Subcutaneous adipose tissue (tissue), 4 donors: ENCODE results near the gene TREH. TPM values are rescaled to one million over a fixed set of nuclear protein-coding genes. Genes with fewer than 3 reads are reported as not detected.

ENCODE experiments used
- total RNA-seq, 4 donors: library from RNA; depleted of rRNA; stranded (reverse); fragments of >200 nt; gene quantifications; one replicate each; pipeline ENCODE4 v1.1.0, GENCODE V29; 2016
- TF ChIP-seq, protein P1 (sequence below): fragments of 450-650 bp; IDR thresholded peaks from one replicate; pipeline ENCODE4 v1.5.1; 2016; ENCODE audit warnings: low read depth, mild to moderate bottlenecking, control low read depth, antibody characterized with exemption, moderate library complexity

The TREH gene
- total RNA-seq, 4 donors from 2014 or later: not detected

DNA sequence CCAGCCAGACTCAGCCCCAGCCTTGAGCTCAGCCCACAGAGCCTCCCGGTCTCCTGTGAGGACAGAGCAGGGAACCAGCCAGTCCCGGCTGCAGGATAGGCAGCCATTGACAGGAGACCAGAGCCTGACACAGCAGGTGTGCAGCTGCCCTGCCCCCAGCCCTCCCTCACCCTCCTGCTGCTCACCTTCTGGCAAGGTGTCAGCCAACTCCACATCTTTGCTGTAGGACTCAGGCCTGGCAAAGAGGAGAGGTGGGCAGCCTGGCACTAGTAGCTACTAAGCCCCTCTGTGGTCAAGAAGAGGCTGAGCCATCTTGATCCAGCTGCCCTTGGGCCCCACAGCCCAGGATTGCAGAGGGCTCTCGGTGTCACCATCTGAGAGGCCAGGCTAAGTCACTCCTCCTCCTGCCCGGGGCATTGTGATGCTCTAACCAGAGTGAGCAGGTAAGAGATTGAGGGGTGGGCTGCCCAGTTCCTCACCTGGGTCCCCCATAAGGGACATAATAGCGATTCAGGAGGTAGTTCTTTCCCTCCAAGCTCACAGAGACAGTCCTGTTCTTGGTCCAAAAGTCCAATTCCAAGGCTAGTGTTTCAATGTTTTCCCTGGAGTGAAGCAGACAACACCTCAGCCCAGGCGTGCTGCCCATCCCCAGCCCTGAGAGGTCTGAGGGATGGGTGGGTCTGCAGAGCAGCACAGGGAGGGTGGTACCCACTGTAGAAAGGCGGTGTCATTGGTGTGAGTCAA is 18.6 kb downstream of the TREH start:
- TF ChIP-seq, protein P1, sequence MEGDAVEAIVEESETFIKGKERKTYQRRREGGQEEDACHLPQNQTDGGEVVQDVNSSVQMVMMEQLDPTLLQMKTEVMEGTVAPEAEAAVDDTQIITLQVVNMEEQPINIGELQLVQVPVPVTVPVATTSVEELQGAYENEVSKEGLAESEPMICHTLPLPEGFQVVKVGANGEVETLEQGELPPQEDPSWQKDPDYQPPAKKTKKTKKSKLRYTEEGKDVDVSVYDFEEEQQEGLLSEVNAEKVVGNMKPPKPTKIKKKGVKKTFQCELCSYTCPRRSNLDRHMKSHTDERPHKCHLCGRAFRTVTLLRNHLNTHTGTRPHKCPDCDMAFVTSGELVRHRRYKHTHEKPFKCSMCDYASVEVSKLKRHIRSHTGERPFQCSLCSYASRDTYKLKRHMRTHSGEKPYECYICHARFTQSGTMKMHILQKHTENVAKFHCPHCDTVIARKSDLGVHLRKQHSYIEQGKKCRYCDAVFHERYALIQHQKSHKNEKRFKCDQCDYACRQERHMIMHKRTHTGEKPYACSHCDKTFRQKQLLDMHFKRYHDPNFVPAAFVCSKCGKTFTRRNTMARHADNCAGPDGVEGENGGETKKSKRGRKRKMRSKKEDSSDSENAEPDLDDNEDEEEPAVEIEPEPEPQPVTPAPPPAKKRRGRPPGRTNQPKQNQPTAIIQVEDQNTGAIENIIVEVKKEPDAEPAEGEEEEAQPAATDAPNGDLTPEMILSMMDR: no peak

DNA sequence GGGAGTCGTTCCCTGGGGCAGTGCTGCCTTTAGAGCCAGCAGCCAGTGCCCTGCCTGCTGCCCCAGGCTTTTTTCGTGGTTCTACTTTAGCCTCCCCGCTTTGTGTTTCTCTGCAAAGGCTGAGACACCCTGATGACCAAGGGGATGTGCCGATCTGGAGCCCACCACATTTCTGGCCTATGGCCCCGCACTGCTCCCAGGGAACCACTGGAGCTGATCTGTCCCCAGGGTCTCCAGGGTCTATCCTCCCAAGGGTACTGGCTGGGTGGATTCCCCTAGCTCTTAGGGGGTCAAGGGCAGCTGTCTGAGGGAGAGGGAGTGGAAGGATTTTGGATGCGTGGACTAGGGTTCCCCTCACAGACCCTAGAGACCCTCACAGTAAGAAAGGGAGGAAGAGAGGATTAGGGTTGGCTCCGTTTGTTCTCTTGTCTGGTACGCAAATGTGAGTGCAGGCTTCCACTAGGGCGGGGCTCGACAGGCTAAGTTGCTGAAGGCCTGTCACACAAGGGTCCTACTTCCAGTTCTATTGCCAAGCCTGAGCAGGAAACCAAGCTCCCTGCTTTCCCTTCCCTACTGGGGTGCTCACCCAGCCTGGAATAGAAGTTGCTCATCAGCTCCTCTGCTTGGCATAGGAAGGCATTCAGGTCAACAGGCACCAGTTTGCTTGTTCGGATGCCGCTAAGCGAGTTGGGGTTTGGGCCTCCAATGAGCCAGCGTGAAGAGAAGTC is 19.3 kb downstream of the TREH start:
- TF ChIP-seq, protein P1: no peak

DNA sequence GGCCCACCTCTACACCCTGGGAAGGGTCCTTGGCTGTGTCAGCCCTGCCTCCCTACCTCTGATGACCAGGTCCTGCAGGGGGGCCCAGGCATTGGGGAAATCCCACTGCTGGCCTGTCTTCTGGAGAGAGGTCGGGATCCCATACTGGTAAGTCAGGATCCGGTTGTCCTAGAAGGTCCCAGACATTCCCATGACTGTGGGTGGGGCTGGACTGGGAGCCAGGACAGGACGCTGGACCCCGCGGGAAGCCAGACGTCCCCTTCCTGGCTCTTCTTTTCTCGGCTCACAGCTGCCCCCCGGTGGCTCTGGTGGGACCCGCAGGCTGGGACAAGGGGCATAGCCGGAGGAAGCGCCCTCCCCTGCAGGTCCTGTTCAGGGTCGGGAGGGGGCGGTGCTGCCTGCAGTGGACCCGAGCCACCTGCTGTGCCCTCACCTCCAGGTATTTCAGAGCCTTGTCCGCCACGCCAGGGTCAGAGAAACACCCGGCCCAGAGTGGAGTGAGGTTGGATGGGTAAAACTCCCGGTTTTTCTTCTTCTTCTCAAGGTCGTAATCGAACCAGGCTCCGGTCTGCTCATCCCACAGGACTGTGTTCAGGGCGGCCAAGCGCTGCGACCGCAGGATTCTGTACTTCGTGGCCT is 20.0 kb downstream of the TREH start:
- TF ChIP-seq, protein P1: no peak

GRCh38 chr11:118658429-118659313 is 20.8 kb downstream of the TREH start:
- TF ChIP-seq, protein P1: no peak

DNA sequence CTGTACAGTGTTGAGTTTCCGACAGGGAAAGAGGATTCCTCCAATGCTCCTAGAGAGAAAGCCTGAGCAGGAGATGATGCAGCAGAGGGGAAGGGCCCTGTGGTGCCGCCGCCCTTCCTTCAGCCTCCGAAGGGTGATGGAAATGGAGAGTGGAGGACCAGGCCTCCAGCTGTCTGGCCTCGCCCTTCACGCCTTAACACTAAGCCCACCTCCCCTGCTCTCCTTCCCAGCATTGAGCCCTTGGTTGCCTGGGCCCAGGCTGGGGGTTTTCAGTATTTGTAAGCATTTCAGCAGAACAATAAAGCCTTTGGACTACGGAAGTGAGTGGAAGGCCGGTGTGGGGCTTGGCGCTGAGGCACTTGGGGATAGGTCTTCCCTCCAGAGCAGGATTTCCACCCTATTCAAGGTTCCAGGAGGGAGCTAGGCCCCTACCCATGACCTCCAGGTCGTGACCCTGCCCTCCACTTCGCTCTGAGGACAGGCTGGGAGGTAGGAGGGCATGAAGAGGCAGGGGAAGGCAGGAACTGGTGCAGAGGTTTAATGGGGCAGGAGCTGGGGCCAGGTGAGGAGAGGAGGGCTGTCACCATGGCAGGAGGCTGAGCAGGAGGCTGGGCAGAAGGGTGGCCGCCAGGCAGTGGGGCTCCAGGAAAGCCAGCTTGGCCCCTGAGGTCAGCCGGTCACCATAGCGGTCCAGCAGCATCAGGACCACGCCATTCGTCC is 21.6 kb downstream of the TREH start:
- TF ChIP-seq, protein P1: no peak

DNA sequence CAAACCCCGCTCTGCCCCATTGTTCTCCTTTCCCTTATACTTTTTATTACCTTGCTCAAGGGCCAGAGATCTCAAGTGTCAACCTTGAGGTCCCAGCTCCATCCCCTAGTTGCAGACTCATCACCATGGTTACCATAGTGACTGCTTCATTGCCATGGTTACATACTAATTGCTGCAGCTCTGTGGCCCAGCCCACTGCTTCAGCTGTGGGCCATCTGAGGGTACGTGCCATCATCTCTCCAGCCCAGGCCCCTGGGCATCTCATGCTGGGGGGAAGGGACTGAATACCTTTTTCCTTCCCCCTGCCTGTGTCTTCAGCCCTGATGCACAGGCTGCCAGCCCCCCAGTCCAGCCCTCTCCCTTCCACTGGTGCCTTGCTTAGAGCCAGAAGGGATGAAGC is 22.2 kb downstream of the TREH start:
- TF ChIP-seq, protein P1: no peak
